Loucy (cell line): Measurements from ENCODE around the gene ABCA3.

ENCODE experiments used
- H2AFZ ChIP-seq: fragments of 200-600 bp; sonication (generic); 2 replicates; pipeline ENCODE4 v1.6.0; 2016; ENCODE audit warnings: antibody characterized with exemption, mild to moderate bottlenecking, low read length, moderate library complexity
- H3F3A ChIP-seq: fragments of 200-600 bp; 2 replicates; pipeline ENCODE4 v1.6.0; 2016; ENCODE audit warnings: antibody characterized with exemption, low read depth, mild to moderate bottlenecking
- H3K27me3 ChIP-seq: fragments of 200-600 bp; sonication (generic); 2 replicates; pipeline ENCODE4 v1.6.1; 2014; ENCODE audit warnings: low read length, mild to moderate bottlenecking; ENCODE audit not compliant: insufficient read depth, poor library complexity, severe bottlenecking
- H3K36me3 ChIP-seq: fragments of 200-600 bp; sonication (generic); 2 replicates; pipeline ENCODE4 v1.6.1; 2016; ENCODE audit warnings: low read length; ENCODE audit not compliant: insufficient read depth
- H3K4me1 ChIP-seq: fragments of 200-600 bp; sonication (generic); 2 replicates; pipeline ENCODE4 v1.5.1; 2014; ENCODE audit warnings: low read length, mild to moderate bottlenecking; ENCODE audit not compliant: insufficient read depth, poor library complexity, severe bottlenecking
- H3K4me2 ChIP-seq: fragments of 200-600 bp; sonication (generic); 2 replicates; pipeline ENCODE4 v1.6.0; 2014; ENCODE audit warnings: antibody characterized with exemption, low read length, low read depth, mild to moderate bottlenecking; ENCODE audit not compliant: poor library complexity, severe bottlenecking
- H3K4me3 ChIP-seq: fragments of 200-600 bp; sonication (generic); 2 replicates; pipeline ENCODE4 v1.5.1; 2014; ENCODE audit warnings: low read length, mild to moderate bottlenecking, mixed read lengths; ENCODE audit not compliant: poor library complexity, severe bottlenecking
- H3K79me2 ChIP-seq: fragments of 200-600 bp; sonication (generic); 2 replicates; pipeline ENCODE4 v1.6.1; 2014; ENCODE audit warnings: low read length; ENCODE audit not compliant: insufficient read depth
- H3K9ac ChIP-seq: fragments of 200-600 bp; sonication (generic); 2 replicates; pipeline ENCODE4 v1.6.0; 2014; ENCODE audit warnings: mild to moderate bottlenecking, low read depth, low read length, moderate library complexity; ENCODE audit not compliant: poor library complexity, severe bottlenecking
- H3K9me2 ChIP-seq: fragments of 200-600 bp; sonication (generic); replicated peaks from 2 replicates; pipeline ENCODE4 v1.6.1; 2016; ENCODE audit warnings: low read depth, low read length, mixed read lengths
- H3K9me3 ChIP-seq: fragments of 200-600 bp; sonication (generic); 2 replicates; pipeline ENCODE4 v1.6.1; 2014; ENCODE audit warnings: mild to moderate bottlenecking, antibody characterized with exemption, low read length, low read depth; ENCODE audit not compliant: insufficient read depth
- H4K20me1 ChIP-seq: fragments of 200-600 bp; sonication (generic); 2 replicates; pipeline ENCODE4 v1.6.0; 2014; ENCODE audit warnings: antibody characterized with exemption, low read length, mild to moderate bottlenecking; ENCODE audit not compliant: insufficient read depth, poor library complexity, severe bottlenecking
- EZH2phosphoT487 ChIP-seq: fragments of 200-600 bp; IDR thresholded peaks from 2 replicates; pipeline ENCODE4 v1.6.1; 2018; ENCODE audit warnings: antibody characterized with exemption, mild to moderate bottlenecking, moderate library complexity, borderline replicate concordance
- TF ChIP-seq, protein P1 (sequence below): fragments of 200-600 bp; sonication (generic); conservative IDR thresholded peaks from 2 replicates; pipeline ENCODE4 v1.5.1; 2014; ENCODE audit warnings: mild to moderate bottlenecking, antibody characterized with exemption, low read length

Gene ABCA3

GRCh38 chr16:2297506-2297860, 43.0 kb downstream of the ABCA3 start:
- Histone ChIP-seq H3K27me3 (no peaks in the 10 kb centered on the region), H3F3A (no peaks in the 10 kb centered on the region), H3K4me2 (peak overlapping the region; percentile 45), H3K9me3 (no peaks in the 10 kb centered on the region), H3K4me3 (no peak overlapping the region), H3K9ac (peak overlapping the region; percentile 41), H3K36me3 (no peaks in the 10 kb centered on the region), H3K9me2 (no peaks in the 10 kb centered on the region), H3K4me1 (peaks cover 13% of the 10 kb centered on the region), H2AFZ (peak overlapping the region; percentile 81; the same call in 1 of the 2 replicates), H4K20me1 (no peaks in the 10 kb centered on the region), H3K79me2 (no peaks in the 10 kb centered on the region)
- no peak for TF ChIP-seq EZH2phosphoT487
- TF ChIP-seq, protein P1, sequence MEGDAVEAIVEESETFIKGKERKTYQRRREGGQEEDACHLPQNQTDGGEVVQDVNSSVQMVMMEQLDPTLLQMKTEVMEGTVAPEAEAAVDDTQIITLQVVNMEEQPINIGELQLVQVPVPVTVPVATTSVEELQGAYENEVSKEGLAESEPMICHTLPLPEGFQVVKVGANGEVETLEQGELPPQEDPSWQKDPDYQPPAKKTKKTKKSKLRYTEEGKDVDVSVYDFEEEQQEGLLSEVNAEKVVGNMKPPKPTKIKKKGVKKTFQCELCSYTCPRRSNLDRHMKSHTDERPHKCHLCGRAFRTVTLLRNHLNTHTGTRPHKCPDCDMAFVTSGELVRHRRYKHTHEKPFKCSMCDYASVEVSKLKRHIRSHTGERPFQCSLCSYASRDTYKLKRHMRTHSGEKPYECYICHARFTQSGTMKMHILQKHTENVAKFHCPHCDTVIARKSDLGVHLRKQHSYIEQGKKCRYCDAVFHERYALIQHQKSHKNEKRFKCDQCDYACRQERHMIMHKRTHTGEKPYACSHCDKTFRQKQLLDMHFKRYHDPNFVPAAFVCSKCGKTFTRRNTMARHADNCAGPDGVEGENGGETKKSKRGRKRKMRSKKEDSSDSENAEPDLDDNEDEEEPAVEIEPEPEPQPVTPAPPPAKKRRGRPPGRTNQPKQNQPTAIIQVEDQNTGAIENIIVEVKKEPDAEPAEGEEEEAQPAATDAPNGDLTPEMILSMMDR = no peak

- Histone ChIP-seq H3K27me3 (no peaks in the 10 kb centered on the region), H2AFZ (peak overlapping the region; percentile 81), H3K4me2 (peak overlapping the region; percentile 45), H3K79me2 (no peaks in the 10 kb centered on the region), H3K9ac (peak overlapping the region; percentile 41), H4K20me1 (no peaks in the 10 kb centered on the region), H3K4me1 (peaks cover 13% of the 10 kb centered on the region), H3K9me3 (no peaks in the 10 kb centered on the region), H3K36me3 (no peaks in the 10 kb centered on the region), H3F3A (no peaks in the 10 kb centered on the region), H3K9me2 (no peaks in the 10 kb centered on the region), H3K4me3 (no peak overlapping the region)
- no peak for TF ChIP-seq EZH2phosphoT487
- TF ChIP-seq, protein P1 = peak; percentile 57
Observed at GRCh38 chr16:2296661-2297505, 43.6 kb downstream of the ABCA3 start.

GRCh38 chr16:2295056-2295798, 45.3 kb downstream of the ABCA3 start:
- TF ChIP-seq, protein P1 = no peak
- TF ChIP-seq EZH2phosphoT487 = no peak
- no peak overlapping the region for H3K4me2 ChIP-seq
- H2AFZ ChIP-seq = no peak overlapping the region

More at GRCh38 chr16:2295056-2295798, 45.3 kb downstream of the ABCA3 start:
- H4K20me1 ChIP-seq = no peaks in the 10 kb centered on the region
- no peaks in the 10 kb centered on the region for H3K9me2 ChIP-seq
- no peaks in the 10 kb centered on the region for H3K36me3 ChIP-seq
- H3F3A ChIP-seq = no peaks in the 10 kb centered on the region
- H3K4me1 ChIP-seq = peaks cover 13% of the 10 kb centered on the region
- no peaks in the 10 kb centered on the region for H3K79me2 ChIP-seq
- H3K9ac ChIP-seq = no peak overlapping the region
- no peaks in the 10 kb centered on the region for H3K27me3 ChIP-seq
- H3K4me3 ChIP-seq = no peak overlapping the region
- no peaks in the 10 kb centered on the region for H3K9me3 ChIP-seq
